Trophoblast cell (in vitro differentiated cells and primary cell): Measurements from ENCODE around the gene NCOA5.

Experiments
- DNase-seq, 2 donors: peaks; one replicate each; pipeline ENCODE4 v3.0.0-alpha.2; 2016
- H2AFZ ChIP-seq: 2 replicates; pipeline ENCODE4 v1.6.1; 2013; ENCODE audit warnings: low read length, moderate library complexity, mild to moderate bottlenecking; ENCODE audit not compliant: insufficient read depth, poor library complexity
- H2AK5ac ChIP-seq: 2 replicates; pipeline ENCODE4 v1.6.1; 2013; ENCODE audit warnings: mild to moderate bottlenecking, low read length
- H2BK120ac ChIP-seq: 2 replicates; pipeline ENCODE4 v1.6.1; 2013; ENCODE audit warnings: low read length, mild to moderate bottlenecking, moderate library complexity; ENCODE audit not compliant: insufficient read depth, poor library complexity
- H2BK12ac ChIP-seq: 2 replicates; pipeline ENCODE4 v1.6.1; 2013; ENCODE audit warnings: mild to moderate bottlenecking, low read length, moderate library complexity
- H2BK5ac ChIP-seq: 2 replicates; pipeline ENCODE4 v1.6.1; 2013; ENCODE audit warnings: low read length, low read depth, moderate library complexity, mild to moderate bottlenecking; ENCODE audit not compliant: poor library complexity
- H3K14ac ChIP-seq: 2 replicates; pipeline ENCODE4 v1.6.1; 2013; ENCODE audit warnings: mild to moderate bottlenecking, low read length
- H3K18ac ChIP-seq: 2 replicates; pipeline ENCODE4 v1.6.1; 2013; ENCODE audit warnings: mild to moderate bottlenecking, low read length
- H3K23ac ChIP-seq: 2 replicates; pipeline ENCODE4 v1.6.1; 2013; ENCODE audit warnings: low read length
- H3K27ac ChIP-seq: 2 replicates; pipeline ENCODE4 v1.5.1; 2013; ENCODE audit warnings: low read depth, mild to moderate bottlenecking, inconsistent platforms, low read length, moderate library complexity
- H3K27me3 ChIP-seq: 2 replicates; pipeline ENCODE4 v1.6.1; 2013; ENCODE audit warnings: inconsistent platforms, mild to moderate bottlenecking, low read length, moderate library complexity; ENCODE audit not compliant: insufficient read depth
- H3K36me3 ChIP-seq, 2 experiments: 1 replicate in 1 of 2; 2 replicates in 1 of 2; pipeline ENCODE4 v1.6.1; 2013; ENCODE audit warnings: low read length in 2 of 2, mild to moderate bottlenecking in 2 of 2, moderate library complexity in 1 of 2; ENCODE audit not compliant: insufficient read depth in 2 of 2, control insufficient read depth in 1 of 2
- H3K4ac ChIP-seq: 2 replicates; pipeline ENCODE4 v1.6.1; 2013; ENCODE audit warnings: low read depth, mild to moderate bottlenecking, low read length, moderate library complexity
- H3K4me1 ChIP-seq, 2 experiments: 1 replicate in 1 of 2; 2 replicates in 1 of 2; pipeline ENCODE4 v1.6.1; 2013; ENCODE audit warnings: low read length in 2 of 2, mild to moderate bottlenecking in 2 of 2, moderate library complexity in 1 of 2; ENCODE audit not compliant: insufficient read depth in 2 of 2, control insufficient read depth in 1 of 2
- H3K4me2 ChIP-seq: 2 replicates; pipeline ENCODE4 v1.6.1; 2013; ENCODE audit warnings: inconsistent platforms, mild to moderate bottlenecking, low read length, moderate library complexity
- H3K4me3 ChIP-seq: 2 replicates; pipeline ENCODE4 v1.5.1; 2013; ENCODE audit warnings: mild to moderate bottlenecking, low read depth, low read length, inconsistent platforms
- H3K79me1 ChIP-seq: one replicate; pipeline ENCODE4 v1.6.1; 2013; ENCODE audit warnings: low read length
- H3K79me2 ChIP-seq: 2 replicates; pipeline ENCODE4 v1.6.1; 2013; ENCODE audit warnings: low read length, mild to moderate bottlenecking; ENCODE audit not compliant: control insufficient read depth, insufficient read depth, poor library complexity
- H3K9ac ChIP-seq: 2 replicates; pipeline ENCODE4 v1.6.1; 2013; ENCODE audit warnings: mild to moderate bottlenecking, low read length
- H3K9me3 ChIP-seq: 2 replicates; pipeline ENCODE4 v1.6.1; 2013; ENCODE audit warnings: low read depth, mild to moderate bottlenecking, control low read depth, inconsistent platforms, low read length; ENCODE audit not compliant: insufficient read depth
- H4K12ac ChIP-seq: 2 replicates; pipeline ENCODE4 v1.6.1; 2013; ENCODE audit warnings: low read depth, mild to moderate bottlenecking, low read length, moderate library complexity
- H4K8ac ChIP-seq: 2 replicates; pipeline ENCODE4 v1.6.1; 2013; ENCODE audit warnings: low read depth, mild to moderate bottlenecking, low read length, moderate library complexity
- H4K91ac ChIP-seq: one replicate; pipeline ENCODE4 v1.6.1; 2013; ENCODE audit warnings: low read depth, mild to moderate bottlenecking, low read length, moderate library complexity
- WGBS: extraction: QIAGEN DNeasy Blood & Tissue Kit; methylation state at CpG from one replicate; pipeline ENCODE4 v1.1.7; 2013; ENCODE audit warnings: missing lambda C conversion rate; ENCODE audit not compliant: insufficient read length, insufficient coverage; ENCODE audit errors: extremely low coverage; 5-methylcytosine and 5-hydroxymethylcytosine counted together

The NCOA5 gene

GRCh38 chr20:46044896-46045295, 44.9 kb downstream of the NCOA5 start:
- Histone ChIP-seq H3K4me1 (no peaks in the 10 kb centered on the region), H3K27ac (no peak overlapping the region), H3K4me2 (no peak overlapping the region), H4K8ac (no peak overlapping the region), H3K36me3 (no peaks in the 10 kb centered on the region), H2AFZ (no peak overlapping the region), H2BK12ac (no peak overlapping the region), H3K79me2 (no peaks in the 10 kb centered on the region), H4K91ac (no peak overlapping the region), H4K12ac (no peak overlapping the region), H3K4ac (no peak overlapping the region), H2AK5ac (no peak overlapping the region), H3K27me3 (no peaks in the 10 kb centered on the region), H3K14ac (no peak overlapping the region), H3K9ac (no peak overlapping the region), H3K23ac (no peak overlapping the region), H3K18ac (no peak overlapping the region), H2BK5ac (no peak overlapping the region), H2BK120ac (no peak overlapping the region), H3K4me3 (no peak overlapping the region), H3K79me1 (no peaks in the 10 kb centered on the region), H3K9me3 (peaks cover 2% of the 10 kb centered on the region)
- no CpG with 5 or more reads among the region's 6 CpGs for WGBS
- DNase-seq: no peak

GRCh38 chr20:46043556-46043955, 46.2 kb downstream of the NCOA5 start:
- Histone ChIP-seq H3K4me2 (no peak overlapping the region), H3K9me3 (peaks cover 2% of the 10 kb centered on the region), H4K91ac (no peak overlapping the region), H2BK12ac (no peak overlapping the region), H3K4me1 (no peaks in the 10 kb centered on the region), H3K36me3 (no peaks in the 10 kb centered on the region), H4K12ac (no peak overlapping the region), H3K4ac (no peak overlapping the region), H2BK120ac (no peak overlapping the region), H3K23ac (no peak overlapping the region), H4K8ac (no peak overlapping the region), H2AFZ (no peak overlapping the region), H3K14ac (no peak overlapping the region), H3K27me3 (no peaks in the 10 kb centered on the region), H3K4me3 (peak overlapping the region; percentile 47), H3K18ac (no peak overlapping the region), H2BK5ac (no peak overlapping the region), H3K9ac (no peak overlapping the region), H2AK5ac (no peak overlapping the region), H3K27ac (no peak overlapping the region), H3K79me2 (no peaks in the 10 kb centered on the region), H3K79me1 (no peaks in the 10 kb centered on the region)
- DNase-seq: no peak
- no CpG with 5 or more reads among the region's 7 CpGs for WGBS

- DNase-seq: peak; percentile 14 to 69
- Histone ChIP-seq H2BK12ac (no peak overlapping the region), H3K36me3 (no peaks in the 10 kb centered on the region), H3K23ac (no peak overlapping the region), H3K9me3 (peaks cover 2% of the 10 kb centered on the region), H3K4ac (no peak overlapping the region), H3K27ac (no peak overlapping the region), H4K8ac (no peak overlapping the region), H2BK5ac (no peak overlapping the region), H3K4me3 (no peak overlapping the region), H4K91ac (no peak overlapping the region), H3K27me3 (no peaks in the 10 kb centered on the region), H3K18ac (no peak overlapping the region), H4K12ac (no peak overlapping the region), H2BK120ac (no peak overlapping the region), H2AFZ (no peak overlapping the region), H2AK5ac (no peak overlapping the region), H3K4me1 (no peaks in the 10 kb centered on the region), H3K9ac (no peak overlapping the region), H3K14ac (no peak overlapping the region), H3K4me2 (no peak overlapping the region), H3K79me1 (no peaks in the 10 kb centered on the region), H3K79me2 (no peaks in the 10 kb centered on the region)
- WGBS: no CpG with 5 or more reads among the region's 18 CpGs
Observed at GRCh38 chr20:46040902-46041535, 48.7 kb downstream of the NCOA5 start.

- Histone ChIP-seq H3K4me2 (no peak overlapping the region), H3K9me3 (peaks cover 1% of the 10 kb centered on the region), H3K4ac (no peak overlapping the region), H3K9ac (no peak overlapping the region), H3K27ac (no peak overlapping the region), H3K18ac (no peak overlapping the region), H2AK5ac (no peak overlapping the region), H4K12ac (no peak overlapping the region), H3K36me3 (no peaks in the 10 kb centered on the region), H3K14ac (no peak overlapping the region), H3K79me1 (no peaks in the 10 kb centered on the region), H4K91ac (no peak overlapping the region), H2AFZ (no peak overlapping the region), H3K79me2 (no peaks in the 10 kb centered on the region), H2BK5ac (no peak overlapping the region), H3K4me3 (no peak overlapping the region), H2BK120ac (no peak overlapping the region), H2BK12ac (no peak overlapping the region), H3K27me3 (peaks cover 29% of the 10 kb centered on the region), H4K8ac (no peak overlapping the region), H3K4me1 (no peaks in the 10 kb centered on the region), H3K23ac (no peak overlapping the region)
- no CpG with 5 or more reads among the region's 5 CpGs for WGBS
- DNase-seq: no peak
Observed at GRCh38 chr20:46037036-46037435, 52.7 kb downstream of the NCOA5 start.
